Fibroblast of skin of back (primary cell): ENCODE data around the gene OPN5.

Experiments
- DNase-seq: peaks from one replicate; pipeline ENCODE4 v3.0.0-alpha.2; 2013

OPN5 gene

GRCh38 chr6:47862731-47863130 is 80.9 kb downstream of the OPN5 start:
- no peak for DNase-seq

GRCh38 chr6:47865206-47865605 is 83.4 kb downstream of the OPN5 start:
- DNase-seq: no peak

- no peak for DNase-seq
Observed at GRCh38 chr6:47875593-47875992, 93.8 kb downstream of the OPN5 start.
